SK-N-SH (cell line): ENCODE measurements around the gene HNRNPAB. TPM values are rescaled to one million over a fixed set of nuclear protein-coding genes. Genes with fewer than 3 reads are reported as not detected.

Experiments used
- CTCF ChIA-PET: fragments of 300-600, 350-600 bp; formaldehyde crosslinking; extraction: SDS; loops from one replicate; lab custom pipeline; 2021; lab: Yijun Ruan, JAX
- POLR2A ChIA-PET: fragments of 350-600 bp; sonication (Branson Sonifier 250); formaldehyde crosslinking; extraction: SDS; loops from one replicate; lab custom pipeline; 2020; ENCODE audit warnings: antibody characterized with exemption, inconsistent platforms; lab: Yijun Ruan, JAX
- DNase-seq: peaks from one replicate; pipeline ENCODE4 v3.0.0; 2012
- H2AFZ ChIP-seq: fragments of 200-600 bp; sonication (generic); 2 replicates; pipeline ENCODE4 v1.8.1; 2016; ENCODE audit warnings: antibody characterized with exemption, mild to moderate bottlenecking, low read depth
- H3F3A ChIP-seq: fragments of 200-600 bp; sonication (generic); replicated peaks from 2 replicates; pipeline ENCODE3; 2016; ENCODE audit warnings: antibody characterized with exemption, mild to moderate bottlenecking; ENCODE audit not compliant: insufficient read depth
- H3K27ac ChIP-seq, 2 experiments: fragments of 200-500 bp in 1 of 2; fragments of 200-600 bp in 1 of 2; sonication (Bioruptor generic) in 1 of 2; sonication (generic), shearing (Covaris generic) in 1 of 2; 2 replicates each; pipeline versions ENCODE4 v1.5.1 to v1.6.1; 2014 to 2016; ENCODE audit warnings: low read depth in 2 of 2, inconsistent platforms in 1 of 2, low read length in 1 of 2, mild to moderate bottlenecking in 1 of 2, mixed read lengths in 1 of 2
- H3K27me3 ChIP-seq: fragments of 200-600 bp; sonication (generic), shearing (Covaris generic); 2 replicates; pipeline ENCODE4 v1.6.1; 2016; ENCODE audit warnings: mixed run types; ENCODE audit not compliant: insufficient read depth
- H3K36me3 ChIP-seq, 2 experiments: fragments of 200-500 bp in 1 of 2; fragments of 200-600 bp in 1 of 2; sonication (Bioruptor generic) in 1 of 2; sonication (generic) in 1 of 2; replicated peaks in 1 of 2; 2 replicates each; pipeline versions ENCODE3 to v1.5.1; 2014 to 2016; ENCODE audit warnings: low read length in 1 of 2, mild to moderate bottlenecking in 1 of 2; ENCODE audit not compliant: insufficient read depth in 2 of 2, control insufficient read depth in 1 of 2
- H3K4me1 ChIP-seq, 2 experiments: fragments of 200-500 bp in 1 of 2; fragments of 200-600 bp in 1 of 2; sonication (Bioruptor generic) in 1 of 2; sonication (generic), shearing (Covaris generic) in 1 of 2; 2 replicates each; pipeline versions ENCODE4 v1.5.1 to v1.6.1; 2014 to 2016; ENCODE audit warnings: low read depth in 1 of 2, low read length in 1 of 2, mixed run types in 1 of 2; ENCODE audit not compliant: insufficient read depth in 2 of 2, control insufficient read depth in 1 of 2
- H3K4me2 ChIP-seq: fragments of 200-600 bp; sonication (generic), shearing (Covaris generic); 2 replicates; pipeline ENCODE4 v1.6.1; 2017; ENCODE audit warnings: mixed run types
- H3K4me3 ChIP-seq, 2 experiments: fragments of 200-500 bp in 1 of 2; fragments of 200-600 bp in 1 of 2; sonication (Bioruptor generic) in 1 of 2; sonication (generic), shearing (Covaris generic) in 1 of 2; 2 replicates each; pipeline versions ENCODE4 v1.5.1 to v1.8.1; 2014 to 2016; ENCODE audit warnings: low read depth in 2 of 2, inconsistent platforms in 1 of 2, low read length in 1 of 2, mild to moderate bottlenecking in 1 of 2, mixed read lengths in 1 of 2, moderate library complexity in 1 of 2
- H3K79me2 ChIP-seq: fragments of 200-600 bp; sonication (generic); 2 replicates; pipeline ENCODE4 v1.8.1; 2017; ENCODE audit warnings: mild to moderate bottlenecking; ENCODE audit not compliant: insufficient read depth
- H3K9ac ChIP-seq: fragments of 200-600 bp; sonication (generic); 2 replicates; pipeline ENCODE4 v1.6.1; 2017; ENCODE audit warnings: mixed run types
- H3K9me2 ChIP-seq: fragments of 200-600 bp; sonication (generic); 2 replicates; pipeline ENCODE4 v1.6.1; 2017; ENCODE audit warnings: mixed run types
- H3K9me3 ChIP-seq: fragments of 200-600 bp; sonication (generic); 2 replicates; pipeline ENCODE4 v1.6.1; 2017; ENCODE audit warnings: mixed run types, mild to moderate bottlenecking, moderate library complexity
- H4K20me1 ChIP-seq: fragments of 200-600 bp; sonication (generic); 2 replicates; pipeline ENCODE4 v1.6.1; 2017; ENCODE audit warnings: mild to moderate bottlenecking, mixed run types; ENCODE audit not compliant: insufficient read depth
- CHD2 ChIP-seq: fragments of 150-350 bp; IDR thresholded peaks from 2 replicates; pipeline ENCODE4 v1.6.1; 2018; ENCODE audit warnings: low read length; ENCODE audit not compliant: partially characterized antibody
- ELF1 ChIP-seq: IDR thresholded peaks from 2 replicates; pipeline ENCODE4 v1.4.0; 2012
- EP300 ChIP-seq, 2 experiments: IDR thresholded peaks; 2 replicates each; pipeline versions ENCODE4 v1.4.0 to v1.6.1; 2012; ENCODE audit warnings: borderline replicate concordance in 1 of 2, low read depth in 1 of 2, low read length in 1 of 2
- FOSL2 ChIP-seq: IDR thresholded peaks from 2 replicates; pipeline ENCODE4 v1.4.0; 2012; ENCODE audit warnings: low read depth, mild to moderate bottlenecking, moderate library complexity, borderline replicate concordance
- FOXJ3 ChIP-seq: sonication (generic); formaldehyde crosslinking; IDR thresholded peaks from 2 replicates; pipeline ENCODE4 v1.5.1; 2020; ENCODE audit warnings: mild to moderate bottlenecking, missing genetic modification reagents
- GABPA ChIP-seq: IDR thresholded peaks from 2 replicates; pipeline ENCODE4 v1.4.0; 2012; ENCODE audit warnings: low read depth, mild to moderate bottlenecking
- IRF3 ChIP-seq: fragments of 150-350 bp; IDR thresholded peaks from 2 replicates; pipeline ENCODE4 v1.6.1; 2016; ENCODE audit warnings: mild to moderate bottlenecking, low read depth, low read length
- MEF2A ChIP-seq: IDR thresholded peaks from 2 replicates; pipeline ENCODE4 v1.4.0; 2012; ENCODE audit warnings: low read depth, borderline replicate concordance
- MXI1 ChIP-seq: IDR thresholded peaks from 2 replicates; pipeline ENCODE4 v1.6.1; 2012; ENCODE audit warnings: mild to moderate bottlenecking, low read depth, low read length, improper control_type of control experiment
- NFIC ChIP-seq: IDR thresholded peaks from 2 replicates; pipeline ENCODE4 v1.4.0; 2012; ENCODE audit warnings: borderline replicate concordance
- POLR2AphosphoS5 ChIP-seq: IDR thresholded peaks from 2 replicates; pipeline ENCODE4 v1.6.1; 2012; ENCODE audit warnings: low read depth, low read length
- RAD21 ChIP-seq: IDR thresholded peaks from 2 replicates; pipeline ENCODE4 v1.6.1; 2012; ENCODE audit warnings: mild to moderate bottlenecking, low read length
- REST ChIP-seq: IDR thresholded peaks from 2 replicates; pipeline ENCODE4 v1.6.1; 2012; ENCODE audit warnings: mild to moderate bottlenecking, low read depth, low read length, moderate library complexity
- RFX5 ChIP-seq: IDR thresholded peaks from 2 replicates; pipeline ENCODE4 v1.6.1; 2012; ENCODE audit warnings: mild to moderate bottlenecking, improper control_type of control experiment, low read length
- SIN3A ChIP-seq: IDR thresholded peaks from 2 replicates; pipeline ENCODE4 v1.6.1; 2012; ENCODE audit warnings: low read depth, mild to moderate bottlenecking, low read length, moderate library complexity, borderline replicate concordance
- SMC3 ChIP-seq: IDR thresholded peaks from 2 replicates; pipeline ENCODE4 v1.6.1; 2012; ENCODE audit warnings: low read depth, low read length, improper control_type of control experiment
- TAF1 ChIP-seq: IDR thresholded peaks from 2 replicates; pipeline ENCODE4 v1.6.1; 2012; ENCODE audit warnings: low read depth, mild to moderate bottlenecking, low read length, moderate library complexity, borderline replicate concordance
- TCF12 ChIP-seq: IDR thresholded peaks from 2 replicates; pipeline ENCODE4 v1.4.0; 2012
- TEAD4 ChIP-seq: IDR thresholded peaks from 2 replicates; pipeline ENCODE4 v1.4.0; 2012; ENCODE audit warnings: mild to moderate bottlenecking, borderline replicate concordance; ENCODE audit not compliant: insufficient read depth
- YY1 ChIP-seq: IDR thresholded peaks from 2 replicates; pipeline ENCODE4 v1.4.0; 2012; ENCODE audit warnings: low read depth, mild to moderate bottlenecking
- ZBTB33 ChIP-seq: IDR thresholded peaks from 2 replicates; pipeline ENCODE4 v1.4.0; 2012; ENCODE audit warnings: low read depth, borderline replicate concordance
- WGBS: methylation state at CpG from one replicate; pipeline ENCODE4 v1.1.6; 2017; ENCODE audit warnings: low lambda C conversion rate; 5-methylcytosine and 5-hydroxymethylcytosine counted together
- polyA plus RNA-seq, 3 experiments: library from polyadenylated mRNA; depleted of rRNA; stranded (reverse); fragments of >200 nt; gene quantifications; 2 replicates each; pipeline ENCODE4 v1.2.3, GENCODE V29; 2012
- TF ChIP-seq, protein P1 (sequence below): IDR thresholded peaks from 2 replicates; pipeline ENCODE4; 2012

The HNRNPAB gene
- polyA plus RNA-seq, 1 of the 3 experiments (the other 2 are of a cell fraction) = 164 TPM

DNA sequence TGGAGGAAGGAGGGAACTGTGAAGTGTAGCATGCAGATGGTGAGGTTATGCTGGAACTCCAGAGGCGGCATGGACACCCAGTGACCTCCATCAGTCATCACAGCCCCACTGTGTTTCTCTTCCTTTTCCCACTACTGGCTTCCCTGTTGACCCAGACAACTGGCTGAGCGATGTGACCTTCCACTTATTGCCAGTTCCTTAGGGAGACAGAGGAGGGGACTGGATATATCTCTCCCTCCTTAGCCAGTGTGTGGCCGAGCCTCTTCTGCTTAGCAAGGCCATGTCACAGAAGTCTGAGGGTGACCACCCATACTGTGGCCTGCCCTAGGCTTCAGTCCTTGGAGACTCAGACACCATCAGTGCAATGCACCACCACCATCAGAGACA lies 31.2 kb downstream of the HNRNPAB start:
- no peaks in the 10 kb centered on the region for H3K9me3 ChIP-seq
- no peak overlapping the region for H3K27ac ChIP-seq
- H2AFZ ChIP-seq = no peak overlapping the region
- 60% methylated on average over 3 of the region's 3 CpGs for WGBS
- no peak for TF ChIP-seq RAD21
- no peak for TF ChIP-seq EP300 (IDR thresholded peaks at IDR 0.05; ENCODE audit: borderline replicate concordance in 1 of 2, low read depth in 1 of 2, low read length in 1 of 2)
- no peak for TF ChIP-seq FOXJ3
- TF ChIP-seq SIN3A = no peak
- TF ChIP-seq, protein P1, sequence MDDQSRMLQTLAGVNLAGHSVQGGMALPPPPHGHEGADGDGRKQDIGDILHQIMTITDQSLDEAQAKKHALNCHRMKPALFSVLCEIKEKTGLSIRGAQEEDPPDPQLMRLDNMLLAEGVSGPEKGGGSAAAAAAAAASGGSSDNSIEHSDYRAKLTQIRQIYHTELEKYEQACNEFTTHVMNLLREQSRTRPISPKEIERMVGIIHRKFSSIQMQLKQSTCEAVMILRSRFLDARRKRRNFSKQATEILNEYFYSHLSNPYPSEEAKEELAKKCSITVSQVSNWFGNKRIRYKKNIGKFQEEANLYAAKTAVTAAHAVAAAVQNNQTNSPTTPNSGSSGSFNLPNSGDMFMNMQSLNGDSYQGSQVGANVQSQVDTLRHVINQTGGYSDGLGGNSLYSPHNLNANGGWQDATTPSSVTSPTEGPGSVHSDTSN = no peak
- TF ChIP-seq MEF2A = no peak
- no peak for TF ChIP-seq FOSL2
- no peak for TF ChIP-seq IRF3
- no peak for TF ChIP-seq MXI1
- no peak for TF ChIP-seq POLR2AphosphoS5
- no peak for TF ChIP-seq ELF1
- ChIA-PET CTCF (interaction anchor here (0.6 to 12.2 kb wide), 32 partner anchors 8 to 389 kb away, joined by 3 to 147 read pairs (median 6); partner anchors contain the start of gene COL23A1), POLR2A (interaction anchor here (0.7 to 0.8 kb wide), 2 partner anchors 355 to 1210 kb away, joined by 3 read pairs; partner anchors contain the start of gene COL23A1)
- peaks cover 11% of the 10 kb centered on the region for H3F3A ChIP-seq
- H3K4me3 ChIP-seq = no peak overlapping the region
- DNase-seq = no peak
- H3K4me1 ChIP-seq = peaks cover 11 to 52% of the 10 kb centered on the region in 2 experiments; a peak in 2 of 4 replicates
- peaks cover under 1 to 2% of the 10 kb centered on the region in 2 experiments for H3K36me3 ChIP-seq
- no peak overlapping the region for H3K9ac ChIP-seq
- no peaks in the 10 kb centered on the region for H4K20me1 ChIP-seq
- H3K79me2 ChIP-seq = peaks cover 15% of the 10 kb centered on the region
- H3K4me2 ChIP-seq = no peak overlapping the region
- no peaks in the 10 kb centered on the region for H3K27me3 ChIP-seq
- H3K9me2 ChIP-seq = no peaks in the 10 kb centered on the region

GRCh38 chr5:178236126-178236525 lies 31.8 kb downstream of the HNRNPAB start:
- peaks cover 10% of the 10 kb centered on the region for H3K79me2 ChIP-seq
- 84% methylated on average over 9 of the region's 9 CpGs for WGBS
- H3K4me3 ChIP-seq = no peak overlapping the region
- no peaks in the 10 kb centered on the region for H3K27me3 ChIP-seq
- peaks cover 11% of the 10 kb centered on the region for H3F3A ChIP-seq
- no peak for DNase-seq
- no peak overlapping the region for H3K9ac ChIP-seq
- CTCF ChIA-PET = interaction anchor here (0.8 to 12.2 kb wide), 9 partner anchors 8 to 356 kb away, joined by 3 to 147 read pairs (median 9); partner anchors contain the start of gene COL23A1
- no peak overlapping the region for H3K4me2 ChIP-seq
- POLR2A ChIA-PET = interaction anchor here (0.7 to 0.8 kb wide), 2 partner anchors 354 to 1209 kb away, joined by 3 read pairs; partner anchors contain the start of gene COL23A1
- peaks cover 7 to 47% of the 10 kb centered on the region in 2 experiments; a peak in 2 of 4 replicates for H3K4me1 ChIP-seq
- H3K27ac ChIP-seq = no peak overlapping the region
- no peaks in the 10 kb centered on the region for H3K9me3 ChIP-seq
- no peak overlapping the region for H2AFZ ChIP-seq
- H3K36me3 ChIP-seq = no peaks in the 10 kb centered on the region
- H3K9me2 ChIP-seq = no peaks in the 10 kb centered on the region
- no peaks in the 10 kb centered on the region for H4K20me1 ChIP-seq
- TF ChIP-seq MXI1 = no peak
- no peak for TF ChIP-seq MEF2A
- TF ChIP-seq TAF1 = no peak
- TF ChIP-seq FOXJ3 = no peak
- no peak for TF ChIP-seq ZBTB33
- TF ChIP-seq ELF1 = no peak
- TF ChIP-seq RFX5 = no peak
- TF ChIP-seq GABPA = no peak
- no peak for TF ChIP-seq TEAD4
- no peak for TF ChIP-seq CHD2
- TF ChIP-seq YY1 = no peak
- no peak for TF ChIP-seq SMC3
- TF ChIP-seq SIN3A = no peak
- TF ChIP-seq NFIC = no peak
- no peak for TF ChIP-seq REST
- TF ChIP-seq TCF12 = no peak
